SK-N-SH (cell line): Measurements from ENCODE around the gene SURF4. TPM values are rescaled to one million over a fixed set of nuclear protein-coding genes. Genes with fewer than 3 reads are reported as not detected.
A peak's percentile ranks its signal among the peaks of the same experiment; 100 is the strongest.
"Not testable (repeated sequence)": the region's sequence is repeated elsewhere in the genome, so short reads cannot be mapped to it uniquely, and the experiment has no call there.

Source experiments
- CTCF ChIA-PET: fragments of 300-600, 350-600 bp; formaldehyde crosslinking; extraction: SDS; loops from one replicate; lab custom pipeline; 2021; lab: Yijun Ruan, JAX
- POLR2A ChIA-PET: fragments of 350-600 bp; sonication (Branson Sonifier 250); formaldehyde crosslinking; extraction: SDS; loops from one replicate; lab custom pipeline; 2020; ENCODE audit warnings: antibody characterized with exemption, inconsistent platforms; lab: Yijun Ruan, JAX
- DNase-seq: peaks from one replicate; pipeline ENCODE4 v3.0.0; 2012
- H2AFZ ChIP-seq: fragments of 200-600 bp; sonication (generic); 2 replicates; pipeline ENCODE4 v1.8.1; 2016; ENCODE audit warnings: antibody characterized with exemption, mild to moderate bottlenecking, low read depth
- H3F3A ChIP-seq: fragments of 200-600 bp; sonication (generic); replicated peaks from 2 replicates; pipeline ENCODE3; 2016; ENCODE audit warnings: antibody characterized with exemption, mild to moderate bottlenecking; ENCODE audit not compliant: insufficient read depth
- H3K27ac ChIP-seq, 2 experiments: fragments of 200-500 bp in 1 of 2; fragments of 200-600 bp in 1 of 2; sonication (Bioruptor generic) in 1 of 2; sonication (generic), shearing (Covaris generic) in 1 of 2; 2 replicates each; pipeline versions ENCODE4 v1.5.1 to v1.6.1; 2014 to 2016; ENCODE audit warnings: low read depth in 2 of 2, inconsistent platforms in 1 of 2, low read length in 1 of 2, mild to moderate bottlenecking in 1 of 2, mixed read lengths in 1 of 2
- H3K27me3 ChIP-seq: fragments of 200-600 bp; sonication (generic), shearing (Covaris generic); 2 replicates; pipeline ENCODE4 v1.6.1; 2016; ENCODE audit warnings: mixed run types; ENCODE audit not compliant: insufficient read depth
- H3K36me3 ChIP-seq, 2 experiments: fragments of 200-500 bp in 1 of 2; fragments of 200-600 bp in 1 of 2; sonication (Bioruptor generic) in 1 of 2; sonication (generic) in 1 of 2; replicated peaks in 1 of 2; 2 replicates each; pipeline versions ENCODE3 to v1.5.1; 2014 to 2016; ENCODE audit warnings: low read length in 1 of 2, mild to moderate bottlenecking in 1 of 2; ENCODE audit not compliant: insufficient read depth in 2 of 2, control insufficient read depth in 1 of 2
- H3K4me1 ChIP-seq, 2 experiments: fragments of 200-500 bp in 1 of 2; fragments of 200-600 bp in 1 of 2; sonication (Bioruptor generic) in 1 of 2; sonication (generic), shearing (Covaris generic) in 1 of 2; 2 replicates each; pipeline versions ENCODE4 v1.5.1 to v1.6.1; 2014 to 2016; ENCODE audit warnings: low read depth in 1 of 2, low read length in 1 of 2, mixed run types in 1 of 2; ENCODE audit not compliant: insufficient read depth in 2 of 2, control insufficient read depth in 1 of 2
- H3K4me2 ChIP-seq: fragments of 200-600 bp; sonication (generic), shearing (Covaris generic); 2 replicates; pipeline ENCODE4 v1.6.1; 2017; ENCODE audit warnings: mixed run types
- H3K4me3 ChIP-seq, 2 experiments: fragments of 200-500 bp in 1 of 2; fragments of 200-600 bp in 1 of 2; sonication (Bioruptor generic) in 1 of 2; sonication (generic), shearing (Covaris generic) in 1 of 2; 2 replicates each; pipeline versions ENCODE4 v1.5.1 to v1.8.1; 2014 to 2016; ENCODE audit warnings: low read depth in 2 of 2, inconsistent platforms in 1 of 2, low read length in 1 of 2, mild to moderate bottlenecking in 1 of 2, mixed read lengths in 1 of 2, moderate library complexity in 1 of 2
- H3K79me2 ChIP-seq: fragments of 200-600 bp; sonication (generic); 2 replicates; pipeline ENCODE4 v1.8.1; 2017; ENCODE audit warnings: mild to moderate bottlenecking; ENCODE audit not compliant: insufficient read depth
- H3K9ac ChIP-seq: fragments of 200-600 bp; sonication (generic); 2 replicates; pipeline ENCODE4 v1.6.1; 2017; ENCODE audit warnings: mixed run types
- H3K9me2 ChIP-seq: fragments of 200-600 bp; sonication (generic); 2 replicates; pipeline ENCODE4 v1.6.1; 2017; ENCODE audit warnings: mixed run types
- H3K9me3 ChIP-seq: fragments of 200-600 bp; sonication (generic); 2 replicates; pipeline ENCODE4 v1.6.1; 2017; ENCODE audit warnings: mixed run types, mild to moderate bottlenecking, moderate library complexity
- H4K20me1 ChIP-seq: fragments of 200-600 bp; sonication (generic); 2 replicates; pipeline ENCODE4 v1.6.1; 2017; ENCODE audit warnings: mild to moderate bottlenecking, mixed run types; ENCODE audit not compliant: insufficient read depth
- ELF1 ChIP-seq: IDR thresholded peaks from 2 replicates; pipeline ENCODE4 v1.4.0; 2012
- FOSL2 ChIP-seq: IDR thresholded peaks from 2 replicates; pipeline ENCODE4 v1.4.0; 2012; ENCODE audit warnings: low read depth, mild to moderate bottlenecking, moderate library complexity, borderline replicate concordance
- FOXJ3 ChIP-seq: sonication (generic); formaldehyde crosslinking; IDR thresholded peaks from 2 replicates; pipeline ENCODE4 v1.5.1; 2020; ENCODE audit warnings: mild to moderate bottlenecking, missing genetic modification reagents
- FOXM1 ChIP-seq: IDR thresholded peaks from 2 replicates; pipeline ENCODE4 v1.4.0; 2012; ENCODE audit warnings: low read depth, mild to moderate bottlenecking
- MEF2A ChIP-seq: IDR thresholded peaks from 2 replicates; pipeline ENCODE4 v1.4.0; 2012; ENCODE audit warnings: low read depth, borderline replicate concordance
- MXI1 ChIP-seq: IDR thresholded peaks from 2 replicates; pipeline ENCODE4 v1.6.1; 2012; ENCODE audit warnings: mild to moderate bottlenecking, low read depth, low read length, improper control_type of control experiment
- NFIC ChIP-seq: IDR thresholded peaks from 2 replicates; pipeline ENCODE4 v1.4.0; 2012; ENCODE audit warnings: borderline replicate concordance
- RAD21 ChIP-seq: IDR thresholded peaks from 2 replicates; pipeline ENCODE4 v1.6.1; 2012; ENCODE audit warnings: mild to moderate bottlenecking, low read length
- RCOR1 ChIP-seq: fragments of 150-350 bp; IDR thresholded peaks from 2 replicates; pipeline ENCODE4 v1.6.1; 2017; ENCODE audit warnings: antibody characterized with exemption, low read length
- SIN3A ChIP-seq: IDR thresholded peaks from 2 replicates; pipeline ENCODE4 v1.6.1; 2012; ENCODE audit warnings: low read depth, mild to moderate bottlenecking, low read length, moderate library complexity, borderline replicate concordance
- SMC3 ChIP-seq: IDR thresholded peaks from 2 replicates; pipeline ENCODE4 v1.6.1; 2012; ENCODE audit warnings: low read depth, low read length, improper control_type of control experiment
- YY1 ChIP-seq: IDR thresholded peaks from 2 replicates; pipeline ENCODE4 v1.4.0; 2012; ENCODE audit warnings: low read depth, mild to moderate bottlenecking
- WGBS: methylation state at CpG from one replicate; pipeline ENCODE4 v1.1.6; 2017; ENCODE audit warnings: low lambda C conversion rate; 5-methylcytosine and 5-hydroxymethylcytosine counted together
- polyA plus RNA-seq, 3 experiments: library from polyadenylated mRNA; depleted of rRNA; stranded (reverse); fragments of >200 nt; gene quantifications; 2 replicates each; pipeline ENCODE4 v1.2.3, GENCODE V29; 2012
- TF ChIP-seq, protein P1 (sequence below): IDR thresholded peaks from 2 replicates; pipeline ENCODE4; 2012

The SURF4 gene
- polyA plus RNA-seq, 1 of the 3 experiments (the other 2 are of a cell fraction) = 165 TPM

DNA sequence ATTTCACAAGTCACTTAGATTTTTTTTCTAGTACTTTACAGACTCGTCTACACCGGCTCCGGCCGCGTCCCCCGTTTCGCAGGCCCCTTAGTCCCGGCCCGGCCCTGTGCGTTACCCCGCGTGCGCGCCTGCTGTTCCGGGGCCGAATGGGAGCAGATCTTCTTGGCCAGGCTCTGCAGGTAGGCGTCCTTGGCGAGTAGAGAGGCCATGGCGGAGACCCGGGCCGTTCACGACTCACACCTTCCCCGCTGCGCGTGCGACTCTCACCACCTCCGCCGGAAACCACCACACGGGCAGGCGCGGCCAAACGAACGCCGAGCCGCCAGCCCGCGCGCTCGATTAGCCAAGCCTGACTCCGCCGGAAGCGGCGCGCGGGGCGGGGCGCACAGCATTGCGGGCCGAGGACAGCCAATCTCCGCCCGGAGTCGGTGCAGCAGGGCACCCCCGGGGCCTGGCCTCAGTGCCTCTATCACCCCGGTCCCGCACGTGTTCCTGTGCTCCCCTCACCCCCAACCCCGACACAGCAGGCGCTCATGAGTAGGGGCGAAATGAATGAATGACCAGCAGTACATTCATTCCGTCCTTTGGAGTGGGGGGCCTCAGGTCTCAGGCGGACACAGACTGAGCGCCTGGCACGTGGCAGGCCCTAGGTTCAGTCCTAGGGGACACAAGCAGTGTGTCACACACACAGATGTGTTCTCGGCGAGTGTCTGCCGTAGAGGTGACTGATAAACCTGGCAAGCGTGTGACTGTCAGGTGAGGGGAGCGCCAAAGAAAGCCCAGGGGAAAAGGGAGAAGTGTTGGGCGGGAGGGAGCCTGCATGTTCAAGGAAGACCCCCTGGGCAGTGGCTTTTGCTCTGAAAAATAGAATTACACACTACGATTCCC lies 39.7 kb downstream of the SURF4 start, which contains the start of gene SURF6 (continued):
- TF ChIP-seq FOXM1 (no peak), MXI1 (peak; percentile 96), YY1 (peak; percentile 84), FOXJ3 (CRISPR knock-in tag) (peak; percentile 55; the same call in 1 of the 2 replicates), RAD21 (no peak), NFIC (no peak; the same call in 1 of the 2 replicates), SIN3A (peak; percentile 94)
- TF ChIP-seq, protein P1, sequence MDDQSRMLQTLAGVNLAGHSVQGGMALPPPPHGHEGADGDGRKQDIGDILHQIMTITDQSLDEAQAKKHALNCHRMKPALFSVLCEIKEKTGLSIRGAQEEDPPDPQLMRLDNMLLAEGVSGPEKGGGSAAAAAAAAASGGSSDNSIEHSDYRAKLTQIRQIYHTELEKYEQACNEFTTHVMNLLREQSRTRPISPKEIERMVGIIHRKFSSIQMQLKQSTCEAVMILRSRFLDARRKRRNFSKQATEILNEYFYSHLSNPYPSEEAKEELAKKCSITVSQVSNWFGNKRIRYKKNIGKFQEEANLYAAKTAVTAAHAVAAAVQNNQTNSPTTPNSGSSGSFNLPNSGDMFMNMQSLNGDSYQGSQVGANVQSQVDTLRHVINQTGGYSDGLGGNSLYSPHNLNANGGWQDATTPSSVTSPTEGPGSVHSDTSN = peak; percentile 62

GRCh38 chr9:133334888-133335287 lies 41.0 kb downstream of the SURF4 start:
- H3K9me2 ChIP-seq, H3K9me3 ChIP-seq, DNase-seq, H3K27me3 ChIP-seq, H3K27ac ChIP-seq, H2AFZ ChIP-seq: not testable (repeated sequence)
- Histone ChIP-seq H3K4me2 (peak overlapping the region; percentile 89), H3K36me3 (peaks cover 38 to 54% of the 10 kb centered on the region in 2 experiments), H4K20me1 (0 out of 2 replicates have a peak, but pooled peaks cover 13% of the 10 kb centered on the region), H3K9ac (peak overlapping the region; percentile 85; the same call in 1 of the 2 replicates), H3K4me1 (peaks cover 8 to 15% of the 10 kb centered on the region in 2 experiments; a peak in 1 of 4 replicates), H3F3A (peaks cover 20% of the 10 kb centered on the region), H3K4me3 (peak overlapping the region; percentile 70 to 100; a peak in 3 of 4 replicates), H3K79me2 (peaks cover 27% of the 10 kb centered on the region)
- WGBS = 85% methylated on average over 11 of the region's 11 CpGs
- CTCF ChIA-PET = interaction anchor here (0.8 to 4.8 kb wide), 3 partner anchors 148 to 154 kb away, joined by 3 to 33 read pairs (median 7); no protein-coding TSS in a partner anchor
- POLR2A ChIA-PET = interaction anchor here (3.8 kb wide), 1 partner anchor 13 kb away, joined by 16 read pairs; the partner anchor contains the start of genes MED22 and RPL7A

- 0 out of 2 replicates have a peak, but pooled peaks cover 13% of the 10 kb centered on the region for H4K20me1 ChIP-seq
- no peaks in the 10 kb centered on the region for H3K9me3 ChIP-seq
- H3K27ac ChIP-seq = no peak overlapping the region
- peaks cover 43 to 50% of the 10 kb centered on the region in 2 experiments for H3K36me3 ChIP-seq
- no peak for DNase-seq
- peak overlapping the region; percentile 85; the same call in 1 of the 2 replicates for H3K9ac ChIP-seq
- H3K79me2 ChIP-seq = peaks cover 27% of the 10 kb centered on the region
- H3F3A ChIP-seq = peaks cover 21% of the 10 kb centered on the region
- CTCF ChIA-PET = interaction anchor here (1.3 to 4.8 kb wide), 3 partner anchors 14 to 154 kb away, joined by 6 to 33 read pairs (median 7); partner anchors contain the start of genes MED22 and RPL7A
- no peak for TF ChIP-seq MEF2A
- no peak for TF ChIP-seq FOXM1
- TF ChIP-seq SMC3 = no peak
- no peak for TF ChIP-seq SIN3A
- no peak for TF ChIP-seq RCOR1
- no peak for TF ChIP-seq ELF1
- no peak for TF ChIP-seq NFIC
- TF ChIP-seq MXI1 = no peak
- TF ChIP-seq FOSL2 = no peak
- H2AFZ ChIP-seq = no peak overlapping the region
- peak overlapping the region in 1 of 2 experiments; percentile 70; a peak in 1 of 4 replicates for H3K4me3 ChIP-seq
- peaks cover 8 to 15% of the 10 kb centered on the region in 2 experiments; a peak in 1 of 4 replicates for H3K4me1 ChIP-seq
- no peaks in the 10 kb centered on the region for H3K27me3 ChIP-seq
- H3K4me2 ChIP-seq = peak overlapping the region; percentile 89
- no peaks in the 10 kb centered on the region for H3K9me2 ChIP-seq
- 95% methylated on average over 6 of the region's 6 CpGs for WGBS
- POLR2A ChIA-PET = interaction anchor here (0.5 to 3.8 kb wide), 2 partner anchors 14 to 21 kb away, joined by 3 to 16 read pairs; partner anchors contain the start of genes MED22 and RPL7A
Measured at GRCh38 chr9:133334161-133334560, 41.7 kb downstream of the SURF4 start.
